K562 (cell line): Measurements from ENCODE around the gene RGS6. TPM values are rescaled to one million over a fixed set of nuclear protein-coding genes. Genes with fewer than 3 reads are reported as not detected.

ENCODE experiments used
- ATAC-seq: fragments of 200-7000 bp; cut with Tn5 transposase; 3 replicates; pipeline ENCODE4 v1.9.1; 2020; ENCODE audit warnings: moderate library complexity
- BruUV-seq: library from RNA; stranded (reverse); fragments of 400-500 nt; replicated peaks from 2 replicates; lab custom pipeline; 2021; lab: Mats Ljungman, UMichigan
- CTCF ChIA-PET: fragments of 300-600 bp; formaldehyde crosslinking; extraction: SDS; loops from one replicate; lab custom pipeline; 2021; ENCODE audit warnings: low intra/inter-chr PET ratio; lab: Yijun Ruan, JAX
- POLR2A ChIA-PET: fragments of 300-600, 350-650 bp; sonication (Branson Sonifier 250); formaldehyde crosslinking; extraction: SDS; loops from one replicate; lab custom pipeline; 2021; ENCODE audit warnings: antibody characterized with exemption, inconsistent platforms; lab: Yijun Ruan, JAX
- DNase-seq, 4 experiments: peaks; one replicate each; pipeline versions ENCODE4 v3.0.0 to v3.0.0-alpha.2; 2011 to 2018; ENCODE audit warnings: low spot score in 3 of 4, mixed read lengths in 3 of 4; ENCODE audit errors: extremely low read depth in 1 of 4
- FAIRE-seq: peaks from 2 replicates; lab custom pipeline; 2011; peaks lifted over from hg19 to GRCh38; lab: Jason Lieb, UNC
- H2AFZ ChIP-seq: 2 replicates; pipeline ENCODE4 v1.6.0; 2011; ENCODE audit warnings: low read depth, low read length, control low read depth, inconsistent platforms
- H3K27ac ChIP-seq: fragments of 200-600 bp; 3 replicates; pipeline ENCODE4 v1.8.0; 2011; ENCODE audit warnings: low read depth, mild to moderate bottlenecking, control low read depth, inconsistent platforms, low read length, moderate library complexity, mixed read lengths; ENCODE audit errors: extremely low read depth
- H3K27me3 ChIP-seq, 2 experiments: fragments of 300-600 bp in 1 of 2; 2 replicates in 1 of 2; 3 replicates in 1 of 2; pipeline versions ENCODE4 v1.6.0 to v1.8.0; 2011; ENCODE audit warnings: inconsistent platforms in 2 of 2, low read length in 2 of 2, mild to moderate bottlenecking in 1 of 2, mixed read lengths in 1 of 2, moderate library complexity in 1 of 2; ENCODE audit not compliant: control insufficient read depth in 2 of 2, insufficient read depth in 2 of 2
- H3K36me3 ChIP-seq: fragments of 300-600 bp; 3 replicates; pipeline ENCODE4 v1.8.0; 2011; ENCODE audit warnings: mild to moderate bottlenecking, low read length, inconsistent platforms; ENCODE audit not compliant: control insufficient read depth, insufficient read depth
- H3K4me1 ChIP-seq, 2 experiments: fragments of 200-600 bp in 1 of 2; replicated peaks in 1 of 2; 2 replicates in 1 of 2; 3 replicates in 1 of 2; pipeline versions ENCODE4 v1.5.1 to v1.8.0; 2011; ENCODE audit warnings: inconsistent platforms in 2 of 2, low read length in 2 of 2, mild to moderate bottlenecking in 1 of 2, mixed read lengths in 1 of 2, moderate library complexity in 1 of 2; ENCODE audit not compliant: control insufficient read depth in 2 of 2, insufficient read depth in 2 of 2
- H3K4me2 ChIP-seq: 2 replicates; pipeline ENCODE4 v1.6.1; 2011; ENCODE audit warnings: low read length, control low read depth, inconsistent platforms, mixed read lengths; ENCODE audit not compliant: insufficient read depth
- H3K4me3 ChIP-seq: fragments of 200-600 bp; sonication (generic), shearing (Covaris generic); 2 replicates; pipeline ENCODE4 v1.5.1; 2016; ENCODE audit warnings: control low read depth, inconsistent platforms
- H3K79me2 ChIP-seq: fragments of 200-600 bp; 3 replicates; pipeline ENCODE4 v1.8.0; 2011; ENCODE audit warnings: low read length, inconsistent platforms; ENCODE audit not compliant: control insufficient read depth, insufficient read depth
- H3K9ac ChIP-seq, 2 experiments: 2 replicates each; pipeline versions ENCODE4 v1.6.0 to v1.6.1; 2011; ENCODE audit warnings: low read depth in 2 of 2, low read length in 2 of 2, control low read depth in 1 of 2, inconsistent platforms in 1 of 2, mild to moderate bottlenecking in 1 of 2, mixed read lengths in 1 of 2; ENCODE audit not compliant: insufficient read depth in 1 of 2
- H3K9me1 ChIP-seq: one replicate; pipeline ENCODE4 v1.6.0; 2011; ENCODE audit warnings: inconsistent platforms, mild to moderate bottlenecking, low read length, moderate library complexity; ENCODE audit not compliant: control insufficient read depth, insufficient read depth
- H3K9me3 ChIP-seq: replicated peaks from 2 replicates; pipeline ENCODE4 v1.5.1; 2011; ENCODE audit warnings: low read depth, low read length, inconsistent platforms; ENCODE audit not compliant: control insufficient read depth, insufficient read depth
- H4K20me1 ChIP-seq: replicated peaks from 2 replicates; pipeline ENCODE4 v1.6.1; 2011; ENCODE audit warnings: low read length, inconsistent platforms, mixed read lengths; ENCODE audit not compliant: control insufficient read depth, insufficient read depth
- GATA2 ChIP-seq: sonication (generic); formaldehyde crosslinking; IDR thresholded peaks from 2 replicates; pipeline ENCODE4 v1.4.0; 2020; ENCODE audit warnings: mild to moderate bottlenecking, missing genetic modification reagents
- KDM4B ChIP-seq, 2 experiments: fragments of 450-650 bp in 1 of 2; sonication (generic) in 1 of 2; IDR thresholded peaks; 2 replicates each; pipeline ENCODE4 v1.6.1; 2016 to 2017; ENCODE audit warnings: borderline replicate concordance in 2 of 2, antibody characterized with exemption in 1 of 2, low read depth in 1 of 2, mild to moderate bottlenecking in 1 of 2
- SIRT6 ChIP-seq: IDR thresholded peaks from one replicate; pipeline ENCODE4 v1.6.1; 2012; ENCODE audit warnings: low read depth, mild to moderate bottlenecking, control low read depth, inconsistent platforms, low read length, moderate library complexity
- ZNF311 ChIP-seq: fragments of 250-450 bp; sonication (Bioruptor Pico); IDR thresholded peaks from 2 replicates; pipeline ENCODE4 v1.4.0; 2020; ENCODE audit warnings: mild to moderate bottlenecking, moderate library complexity
- WGBS: fragments of 100-300 bp; shearing (Covaris generic); methylation state at CpG from one replicate; pipeline ENCODE4 v1.1.6; 2016; ENCODE audit warnings: low coverage, mixed read lengths; ENCODE audit not compliant: insufficient coverage; ENCODE audit errors: missing lambda C conversion rate; 5-methylcytosine and 5-hydroxymethylcytosine counted together
- in situ Hi-C: fragments of 300-500 bp; cut with MboI; formaldehyde crosslinking; loops from 4 replicates; pipeline ENCODE4 v1.15.0; 2018; ENCODE audit warnings: inconsistent platforms, mixed read lengths
- intact Hi-C: fragments of 100-400 bp; cut with micrococcal nuclease; formaldehyde crosslinking; loops from 2 replicates; pipeline ENCODE4 v1.14.2; 2022
- polyA plus RNA-seq, 8 experiments: library from polyadenylated mRNA; depleted of rRNA in 4 of 8; stranded (reverse) in 5 of 8; unstranded in 3 of 8; fragments of >200 nt; fragmentation: Nextera tagmentation in 2 of 8; fragmentation: Illumina TruSeq in 1 of 8; extraction: Ambion mirVana in 2 of 8; extraction: Trizol in 1 of 8; gene quantifications; 2 replicates each; pipeline versions ENCODE4 v1.2.1 to v1.2.3, GENCODE V29; 2011 to 2014; ENCODE audit warnings: inconsistent platforms in 1 of 8, missing spikeins in 1 of 8
- total RNA-seq, 7 experiments: library from RNA; depleted of rRNA in 6 of 7; stranded (reverse); fragments of >200 nt in 6 of 7; fragmentation: Illumina TruSeq in 2 of 7; extraction: Trizol in 2 of 7; gene quantifications; 2 replicates each; pipeline versions ENCODE4 v1.2.1 to v1.2.3, GENCODE V29; 2011 to 2021; ENCODE audit warnings: low replicate concordance in 1 of 7
- TF ChIP-seq, protein P1 (sequence below): sonication (generic); formaldehyde crosslinking; IDR thresholded peaks from 2 replicates; pipeline ENCODE4 v1.8.0; 2023; ENCODE audit warnings: mild to moderate bottlenecking, missing genetic modification reagents
- TF ChIP-seq, protein P2 (sequence below): fragments of 450-650 bp; IDR thresholded peaks from 2 replicates; pipeline ENCODE4 v1.6.1; 2016; ENCODE audit warnings: low read depth, mild to moderate bottlenecking, moderate library complexity

Gene RGS6
- total and polyA plus RNA-seq, 9 of the 15 experiments (the other 6 are each of a cell fraction or from before 2014, with no cell fraction given): not detected

DNA sequence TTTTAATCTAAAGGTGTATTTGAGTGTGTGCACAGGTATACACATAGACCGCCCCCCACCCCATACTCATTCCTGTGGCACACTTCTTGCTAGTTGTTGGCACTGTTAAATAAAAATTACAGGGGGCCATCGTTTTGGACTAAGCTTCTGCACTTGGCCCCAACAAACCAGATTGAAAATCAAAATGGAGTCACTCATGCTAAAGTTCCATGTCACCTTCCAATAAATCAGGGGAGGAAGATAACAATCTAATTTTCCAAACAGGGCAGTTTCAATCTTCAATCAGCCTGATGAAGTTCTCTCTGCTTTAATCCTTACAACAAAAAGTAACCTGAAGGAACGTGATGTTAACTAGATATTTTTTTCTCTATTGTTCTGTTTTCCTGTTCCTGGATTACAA lies 78.2 kb downstream of the RGS6 start (continued):
- TF ChIP-seq, protein P1, sequence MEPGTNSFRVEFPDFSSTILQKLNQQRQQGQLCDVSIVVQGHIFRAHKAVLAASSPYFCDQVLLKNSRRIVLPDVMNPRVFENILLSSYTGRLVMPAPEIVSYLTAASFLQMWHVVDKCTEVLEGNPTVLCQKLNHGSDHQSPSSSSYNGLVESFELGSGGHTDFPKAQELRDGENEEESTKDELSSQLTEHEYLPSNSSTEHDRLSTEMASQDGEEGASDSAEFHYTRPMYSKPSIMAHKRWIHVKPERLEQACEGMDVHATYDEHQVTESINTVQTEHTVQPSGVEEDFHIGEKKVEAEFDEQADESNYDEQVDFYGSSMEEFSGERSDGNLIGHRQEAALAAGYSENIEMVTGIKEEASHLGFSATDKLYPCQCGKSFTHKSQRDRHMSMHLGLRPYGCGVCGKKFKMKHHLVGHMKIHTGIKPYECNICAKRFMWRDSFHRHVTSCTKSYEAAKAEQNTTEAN (CRISPR knock-in tag): no peak
- TF ChIP-seq KDM4B (IDR thresholded peaks at IDR 0.05; ENCODE audit: borderline replicate concordance in 2 of 2, low read depth in 1 of 2) (no peak), SIRT6 (no peak), ZNF311 (no peak)
- TF ChIP-seq, protein P2, sequence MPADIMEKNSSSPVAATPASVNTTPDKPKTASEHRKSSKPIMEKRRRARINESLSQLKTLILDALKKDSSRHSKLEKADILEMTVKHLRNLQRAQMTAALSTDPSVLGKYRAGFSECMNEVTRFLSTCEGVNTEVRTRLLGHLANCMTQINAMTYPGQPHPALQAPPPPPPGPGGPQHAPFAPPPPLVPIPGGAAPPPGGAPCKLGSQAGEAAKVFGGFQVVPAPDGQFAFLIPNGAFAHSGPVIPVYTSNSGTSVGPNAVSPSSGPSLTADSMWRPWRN: no peak

DNA sequence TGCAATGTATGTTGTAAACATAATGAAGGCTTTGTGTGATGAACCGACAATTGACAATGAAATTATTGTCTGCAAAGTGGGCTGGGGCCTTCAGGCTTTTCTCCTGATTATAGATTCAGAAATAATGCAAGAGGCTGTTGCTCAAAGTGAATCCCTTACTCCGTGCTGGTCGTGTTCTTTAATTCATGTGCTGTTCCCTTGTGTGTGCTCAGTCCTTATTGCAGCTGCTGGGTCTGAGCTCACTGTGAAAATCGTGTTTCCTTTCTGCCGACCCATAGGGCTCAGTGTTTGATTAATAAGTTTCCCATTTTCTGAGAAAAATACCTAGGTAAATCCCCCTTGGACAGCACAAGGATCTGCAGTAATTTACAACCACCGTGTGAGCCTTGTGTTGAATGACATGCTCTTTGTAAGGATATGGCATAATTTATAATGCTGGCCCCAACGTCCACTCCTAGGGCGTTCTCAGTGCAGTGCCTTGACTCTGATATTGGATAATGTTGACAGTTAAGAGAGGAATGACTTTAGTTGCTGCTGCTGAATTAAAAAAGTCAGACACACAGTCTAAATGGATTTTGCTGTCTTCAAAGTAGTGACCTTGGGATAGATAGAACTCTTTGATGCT lies 81.6 kb downstream of the RGS6 start:
- intact Hi-C loops (no loop called here), in situ Hi-C loops (no loop called here)
- no peak overlapping the region for H3K27ac ChIP-seq
- H3K9ac ChIP-seq: no peak overlapping the region
- no peak overlapping the region for H2AFZ ChIP-seq
- H3K4me2 ChIP-seq: no peak overlapping the region
- ATAC-seq: no peak
- H3K9me1 ChIP-seq: no peaks in the 10 kb centered on the region
- H4K20me1 ChIP-seq: no peaks in the 10 kb centered on the region
- no peaks in the 10 kb centered on the region for H3K79me2 ChIP-seq
- TF ChIP-seq GATA2 (CRISPR knock-in tag): no peak
- ChIA-PET CTCF (no interaction called here), POLR2A (no interaction called here)
- no peak overlapping the region for H3K4me3 ChIP-seq
- no peaks in the 10 kb centered on the region for H3K36me3 ChIP-seq
- H3K4me1 ChIP-seq: no peaks in the 10 kb centered on the region
- no peak for DNase-seq
- no peaks in the 10 kb centered on the region for H3K9me3 ChIP-seq
- no peaks in the 10 kb centered on the region for H3K27me3 ChIP-seq
- under 1% methylated on average over 8 of the region's 8 CpGs for WGBS
- FAIRE-seq: no peak
- BruUV-seq: no TSS peak
